CD4-positive, alpha-beta memory T cell (primary cell): ENCODE measurements around the gene INPP4B. TPM values are rescaled to one million over a fixed set of nuclear protein-coding genes. Genes with fewer than 3 reads are reported as not detected.

ENCODE experiments used
- CTCF ChIA-PET: fragments of 350-600 bp; sonication (Branson Sonifier 250); formaldehyde crosslinking; loops from one replicate; lab custom pipeline; 2021; ENCODE audit warnings: inconsistent platforms; ENCODE audit not compliant: partially characterized antibody; lab: Charles Lee
- POLR2A ChIA-PET: fragments of 350-600 bp; sonication (Branson Sonifier 250); formaldehyde crosslinking; loops from one replicate; lab custom pipeline; 2021; ENCODE audit not compliant: partially characterized antibody; lab: Charles Lee
- DNase-seq, 5 donors: peaks; one replicate each; pipeline versions ENCODE4 v3.0.0 to v3.0.0-alpha.2; 2020 to 2022; ENCODE audit warnings: mixed read lengths in 1 of 5
- H3K27ac ChIP-seq: one replicate; pipeline ENCODE4 v1.7.0; 2013; ENCODE audit warnings: low read depth, low read length
- H3K27me3 ChIP-seq: 2 replicates; pipeline ENCODE4 v1.7.0; 2013; ENCODE audit warnings: mild to moderate bottlenecking, low read length, moderate library complexity; ENCODE audit not compliant: insufficient read depth
- H3K36me3 ChIP-seq: 2 replicates; pipeline ENCODE4 v1.7.0; 2013; ENCODE audit warnings: mild to moderate bottlenecking, low read length, moderate library complexity; ENCODE audit not compliant: insufficient read depth
- H3K4me1 ChIP-seq: 2 replicates; pipeline ENCODE4 v1.7.0; 2013; ENCODE audit warnings: mild to moderate bottlenecking, low read length, moderate library complexity; ENCODE audit not compliant: insufficient read depth
- H3K4me3 ChIP-seq, 2 donors: one replicate each; pipeline ENCODE4 v1.7.0; 2013; ENCODE audit warnings: low read length in 2 of 2, mild to moderate bottlenecking in 1 of 2
- H3K9me3 ChIP-seq, 2 donors: one replicate each; pipeline ENCODE4 v1.7.0; 2013; ENCODE audit warnings: low read length in 2 of 2, control low read depth in 1 of 2; ENCODE audit not compliant: control insufficient read depth in 1 of 2
- H3K27ac Mint-ChIP-seq, 7 donors: one replicate each; pipeline ENCODE4 v1.8.0; 2020 to 2021; ENCODE audit warnings: mixed read lengths in 7 of 7, mild to moderate bottlenecking in 6 of 7, inconsistent platforms in 3 of 7, moderate library complexity in 3 of 7
- H3K27me3 Mint-ChIP-seq, 2 donors: one replicate each; pipeline ENCODE4 v1.8.0; 2020 to 2021; ENCODE audit warnings: mixed read lengths in 2 of 2
- H3K36me3 Mint-ChIP-seq, 2 donors: one replicate each; pipeline ENCODE4 v1.8.0; 2020 to 2021; ENCODE audit warnings: mixed read lengths in 2 of 2, inconsistent platforms in 1 of 2, mild to moderate bottlenecking in 1 of 2
- H3K4me1 Mint-ChIP-seq, 4 donors: one replicate each; pipeline ENCODE4 v1.8.0; 2020 to 2021; ENCODE audit warnings: mixed read lengths in 4 of 4, mild to moderate bottlenecking in 1 of 4
- H3K4me3 Mint-ChIP-seq, 8 donors: one replicate each; pipeline ENCODE4 v1.8.0; 2020 to 2021; ENCODE audit warnings: mixed read lengths in 8 of 8, mild to moderate bottlenecking in 7 of 8, moderate library complexity in 6 of 8, inconsistent platforms in 3 of 8
- H3K9me3 Mint-ChIP-seq, 8 donors: one replicate each; pipeline ENCODE4 v1.8.0; 2020 to 2021; ENCODE audit warnings: mixed read lengths in 8 of 8, mild to moderate bottlenecking in 5 of 8, inconsistent platforms in 3 of 8, moderate library complexity in 1 of 8
- intact Hi-C: fragments of 100-400 bp; cut with micrococcal nuclease; formaldehyde crosslinking; loops from one replicate; pipeline ENCODE4 v1.15.1; 2023
- polyA plus RNA-seq, 2 donors: library from polyadenylated mRNA; unstranded; fragments of 300-500 nt; fragmentation: Illumina TruSeq; gene quantifications; one replicate each; pipeline ENCODE4 v1.2.3, GENCODE V29; 2021
- total RNA-seq, 2 experiments: library from RNA; stranded (reverse); gene quantifications; one replicate each; pipeline ENCODE4 v1.2.3, GENCODE V29; 2021

Gene INPP4B
- total and polyA plus RNA-seq, 4 experiments from 2014 or later: 76.7 to 112 (median 80.8) TPM

DNA sequence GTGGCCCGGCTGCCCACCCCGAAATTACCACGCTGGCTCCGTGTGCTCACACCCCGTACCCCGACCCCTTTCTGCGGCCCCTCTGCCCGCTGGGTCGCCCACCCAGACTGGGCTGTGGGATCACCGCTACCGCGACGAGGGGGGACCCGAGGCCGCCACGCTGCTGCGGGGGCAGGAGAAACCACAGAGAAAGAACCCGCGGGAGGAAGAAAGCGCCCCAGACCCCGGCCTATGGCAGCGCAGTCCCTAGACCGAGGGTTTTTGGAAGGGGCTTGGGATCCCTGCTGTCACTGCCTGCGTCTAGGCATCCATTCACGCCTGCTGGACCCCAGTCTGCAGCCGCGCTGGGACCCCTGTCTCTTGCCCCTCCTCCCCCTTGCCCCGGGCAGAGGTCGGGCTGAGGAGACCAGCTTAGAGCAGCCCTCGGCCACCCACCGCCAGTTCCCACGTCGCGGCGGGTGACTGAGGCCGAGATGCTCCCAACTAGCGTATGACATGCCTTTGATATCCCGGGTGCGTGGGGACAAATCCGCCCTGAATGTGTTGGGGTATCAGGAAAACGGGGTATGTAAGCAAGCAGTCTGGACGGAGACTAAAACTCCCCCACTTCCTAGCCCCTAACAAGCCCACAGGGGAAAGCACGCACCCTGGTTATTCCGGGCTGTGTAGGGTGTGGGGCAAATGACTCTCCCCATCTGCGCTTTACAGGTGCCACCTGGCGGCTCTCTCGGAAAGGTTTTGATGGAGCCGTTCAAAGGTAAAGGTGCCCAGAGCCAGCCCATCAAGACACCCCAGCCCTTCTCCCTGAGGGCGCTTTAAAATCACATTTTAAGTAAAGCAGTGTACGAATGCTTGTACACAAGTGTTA, 862 bp upstream of the INPP4B start:
- peaks cover 12% of the 10 kb centered on the region for H3K4me1 ChIP-seq
- Mint-ChIP-seq H3K4me1 (peaks cover 8 to 18% (median 12%) of the 10 kb centered on the region in 4 donors), H3K27me3 (peaks cover 7 to 14% of the 10 kb centered on the region in 2 donors), H3K36me3 (peaks cover 0 to 2% of the 10 kb centered on the region in 2 donors), H3K27ac (peak overlapping the region in 4 of 7 donors; percentile 23 to 66 (median 44)), H3K9me3 (no peaks in the 10 kb centered on the region), H3K4me3 (peak overlapping the region; percentile 83 to 94 (median 89))
- peak overlapping the region; percentile 73 to 77 for H3K4me3 ChIP-seq
- POLR2A ChIA-PET: interaction anchor here (1.0 to 3.8 kb wide), 4 partner anchors 11 to 1501 kb away, joined by 3 to 10 read pairs (median 3); no protein-coding TSS in a partner anchor
- H3K27ac ChIP-seq: no peak overlapping the region
- CTCF ChIA-PET: interaction anchor here (0.6 to 3.9 kb wide), 15 partner anchors 7 to 1541 kb away, joined by 3 to 13 read pairs (median 3); no protein-coding TSS in a partner anchor
- H3K36me3 ChIP-seq: no peaks in the 10 kb centered on the region
- no peaks in the 10 kb centered on the region for H3K9me3 ChIP-seq
- H3K27me3 ChIP-seq: no peaks in the 10 kb centered on the region
- intact Hi-C loops: loop anchor here (1.0 to 10.0 kb wide), 7 partner anchors 125 to 1625 kb away; partner anchors contain the start of genes IL15, USP38 and ZNF330
- peak; percentile 72 to 79 (median 75) for DNase-seq

- H3K9me3 Mint-ChIP-seq: no peaks in the 10 kb centered on the region
- Histone ChIP-seq H3K4me3 (peak overlapping the region; percentile 59 to 77), H3K9me3 (no peaks in the 10 kb centered on the region), H3K4me1 (peaks cover 12% of the 10 kb centered on the region), H3K27me3 (no peaks in the 10 kb centered on the region), H3K36me3 (no peaks in the 10 kb centered on the region), H3K27ac (no peak overlapping the region)
- POLR2A ChIA-PET: interaction anchor here (1.0 to 3.8 kb wide), 4 partner anchors 10 to 1499 kb away, joined by 3 to 10 read pairs (median 3); no protein-coding TSS in a partner anchor
- CTCF ChIA-PET: interaction anchor here (0.8 to 3.9 kb wide), 11 partner anchors 10 to 1538 kb away, joined by 3 to 13 read pairs (median 4); no protein-coding TSS in a partner anchor
- H3K4me3 Mint-ChIP-seq: peak overlapping the region; percentile 83 to 94 (median 89)
- H3K27ac Mint-ChIP-seq: peak overlapping the region in 6 of 7 donors; percentile 37 to 70 (median 41)
- DNase-seq: peak in 3 of 5 donors; percentile 2 to 4 (median 3)
- peaks cover 7 to 11% of the 10 kb centered on the region in 2 donors for H3K27me3 Mint-ChIP-seq
- H3K36me3 Mint-ChIP-seq: peaks cover 0 to 2% of the 10 kb centered on the region in 2 donors
- intact Hi-C loops: loop anchor here (1.0 to 10.0 kb wide), 6 partner anchors 123 to 1623 kb away; partner anchors contain the start of genes IL15, USP38 and ZNF330
- H3K4me1 Mint-ChIP-seq: peaks cover 9 to 18% (median 12%) of the 10 kb centered on the region in 4 donors
These were observed 601 bp downstream of the INPP4B start for GRCh38 chr4:142845293-142846107.

GRCh38 chr4:142844782-142845181, 1.3 kb downstream of the INPP4B start:
- H3K4me3 Mint-ChIP-seq: peak overlapping the region; percentile 63 to 94 (median 88)
- no peaks in the 10 kb centered on the region for H3K9me3 ChIP-seq
- intact Hi-C loops: loop anchor here (5.0 to 10.0 kb wide), 4 partner anchors 122 to 1622 kb away; partner anchors contain the start of genes USP38 and ZNF330
- POLR2A ChIA-PET: interaction anchor here (3.8 kb wide), 1 partner anchor 716 kb away, joined by 10 read pairs; no protein-coding TSS in a partner anchor
- no peaks in the 10 kb centered on the region for H3K27me3 ChIP-seq
- H3K36me3 Mint-ChIP-seq: peaks cover 0 to 2% of the 10 kb centered on the region in 2 donors
- peaks cover 9 to 18% (median 12%) of the 10 kb centered on the region in 4 donors for H3K4me1 Mint-ChIP-seq
- CTCF ChIA-PET: interaction anchor here (1.6 to 3.9 kb wide), 4 partner anchors 561 to 1499 kb away, joined by 5 to 13 read pairs (median 10); no protein-coding TSS in a partner anchor
- no peak for DNase-seq
- no peaks in the 10 kb centered on the region for H3K9me3 Mint-ChIP-seq
- no peak overlapping the region for H3K4me3 ChIP-seq
- H3K27me3 Mint-ChIP-seq: peaks cover 7 to 10% of the 10 kb centered on the region in 2 donors
- H3K27ac Mint-ChIP-seq: peak overlapping the region in 2 of 7 donors; percentile 15 to 38
- no peak overlapping the region for H3K27ac ChIP-seq
- peaks cover 12% of the 10 kb centered on the region for H3K4me1 ChIP-seq
- no peaks in the 10 kb centered on the region for H3K36me3 ChIP-seq

DNA sequence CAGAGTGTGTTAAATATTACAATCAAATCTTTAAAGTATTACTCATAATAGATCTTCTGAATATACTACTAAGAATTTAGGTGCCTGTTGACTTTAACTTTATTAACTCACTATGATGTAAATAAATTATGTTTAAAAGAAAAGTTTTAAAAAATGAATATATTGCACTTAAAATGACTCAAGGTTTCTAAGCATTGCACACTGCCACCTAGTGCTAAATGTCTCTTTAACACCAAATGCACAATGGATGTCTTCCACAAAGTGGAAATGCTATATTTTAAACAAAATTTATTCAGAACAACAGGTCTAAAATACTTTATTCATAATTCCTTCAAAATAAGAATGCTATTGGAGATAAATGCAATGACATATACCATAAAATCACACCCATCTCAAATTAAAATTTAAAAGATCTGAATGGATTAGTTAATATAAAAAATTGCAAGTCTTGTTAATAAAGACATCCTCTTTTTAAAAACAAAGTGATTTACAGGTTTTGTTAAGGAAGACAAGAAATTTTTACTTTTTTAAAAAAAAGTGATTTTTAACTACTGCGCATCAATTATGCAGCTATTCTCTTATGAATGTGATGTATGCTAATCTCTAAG, 5.5 kb downstream of the INPP4B start:
- intact Hi-C loops: loop anchor here (1.0 to 10.0 kb wide), 5 partner anchors 272 to 713 kb away; no protein-coding TSS in a partner anchor
- CTCF ChIA-PET: interaction anchor here (0.9 to 3.6 kb wide), 7 partner anchors 7 to 1534 kb away, joined by 3 to 23 read pairs (median 3); no protein-coding TSS in a partner anchor

DNA sequence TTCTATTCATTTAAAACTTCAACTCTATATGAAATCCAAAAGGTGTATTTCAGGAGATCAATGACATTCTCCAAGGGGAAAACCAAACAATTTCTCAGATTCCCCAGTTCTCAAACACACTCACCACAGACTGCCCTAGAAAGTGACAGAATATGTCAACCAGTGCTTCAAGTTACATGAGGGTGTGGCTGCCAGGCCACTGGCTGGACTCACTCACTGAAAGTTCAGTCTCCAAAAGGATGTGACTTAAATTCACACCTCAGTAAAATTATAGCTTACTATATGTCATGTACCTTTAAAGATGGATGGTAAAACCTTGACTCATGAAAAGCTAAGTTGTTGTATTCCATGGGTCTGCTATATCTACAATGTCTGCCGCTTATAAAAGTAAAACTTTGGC, 7.3 kb downstream of the INPP4B start:
- Mint-ChIP-seq H3K27ac (no peak overlapping the region), H3K4me1 (peaks cover 0 to 1% (median 0%) of the 10 kb centered on the region in 4 donors), H3K4me3 (no peak overlapping the region), H3K36me3 (no peaks in the 10 kb centered on the region), H3K9me3 (no peaks in the 10 kb centered on the region), H3K27me3 (no peaks in the 10 kb centered on the region)
- intact Hi-C loops: no loop called here
- ChIA-PET POLR2A (no interaction called here), CTCF (interaction anchor here (1.1 to 1.8 kb wide), 6 partner anchors 114 to 1532 kb away, joined by 3 to 5 read pairs (median 4); no protein-coding TSS in a partner anchor)
- H3K27ac ChIP-seq: no peak overlapping the region
- no peaks in the 10 kb centered on the region for H3K36me3 ChIP-seq
- no peaks in the 10 kb centered on the region for H3K27me3 ChIP-seq
- no peak for DNase-seq
- H3K9me3 ChIP-seq: no peaks in the 10 kb centered on the region
- H3K4me3 ChIP-seq: no peak overlapping the region
- no peaks in the 10 kb centered on the region for H3K4me1 ChIP-seq

More for the DNA sequence above, 5.5 kb downstream of the INPP4B start:
- Mint-ChIP-seq H3K4me3 (no peak overlapping the region), H3K27me3 (peaks cover 5 to 6% of the 10 kb centered on the region in 2 donors), H3K36me3 (no peaks in the 10 kb centered on the region), H3K4me1 (peaks cover 8 to 13% (median 11%) of the 10 kb centered on the region in 4 donors), H3K9me3 (no peaks in the 10 kb centered on the region), H3K27ac (no peak overlapping the region)
- POLR2A ChIA-PET: no interaction called here
- Histone ChIP-seq H3K4me3 (no peak overlapping the region), H3K27ac (no peak overlapping the region), H3K9me3 (no peaks in the 10 kb centered on the region), H3K36me3 (no peaks in the 10 kb centered on the region), H3K4me1 (peaks cover 12% of the 10 kb centered on the region), H3K27me3 (no peaks in the 10 kb centered on the region)
- DNase-seq: peak in 4 of 5 donors; percentile 26 to 42 (median 36)

- Mint-ChIP-seq H3K4me1 (no peaks in the 10 kb centered on the region), H3K27me3 (peaks cover 3 to 4% of the 10 kb centered on the region in 2 donors), H3K9me3 (no peaks in the 10 kb centered on the region), H3K36me3 (no peaks in the 10 kb centered on the region), H3K4me3 (no peak overlapping the region), H3K27ac (no peak overlapping the region)
- DNase-seq: no peak
- H3K4me3 ChIP-seq: no peak overlapping the region
- ChIA-PET POLR2A (interaction anchor here (0.5 kb wide), 1 partner anchor 434 kb away, joined by 3 read pairs; no protein-coding TSS in a partner anchor), CTCF (no interaction called here)
- intact Hi-C loops: no loop called here
- no peaks in the 10 kb centered on the region for H3K27me3 ChIP-seq
- no peaks in the 10 kb centered on the region for H3K36me3 ChIP-seq
- H3K4me1 ChIP-seq: no peaks in the 10 kb centered on the region
- H3K9me3 ChIP-seq: no peaks in the 10 kb centered on the region
- H3K27ac ChIP-seq: no peak overlapping the region
These were observed 14.1 kb downstream of the INPP4B start for GRCh38 chr4:142832022-142832421.
